ENCODE results near the gene ACTR3. TPM values are rescaled to one million over a fixed set of nuclear protein-coding genes. Genes with fewer than 3 reads are reported as not detected.

Gene ACTR3
- total and polyA plus RNA-seq, 10 of the 15 experiments (the other 5 are each of a cell fraction or from before 2014, with no cell fraction given): 79.1 to 616 (median 471) TPM

GRCh38 chr2:114010001-114010400, 120.1 kb downstream of the ACTR3 start:
- peaks cover 0 to 1% of the 10 kb centered on the region in 2 experiments; a peak in 2 of 4 replicates for H3K27me3 ChIP-seq (replicated peaks in 1 of 2; ENCODE audit: control insufficient read depth in 2 of 2, insufficient read depth in 2 of 2, low read length in 1 of 2)
- RAD21 ChIA-PET (ENCODE audit: unreplicated experiment): no interaction called here
- no peak overlapping the region for H3K27ac ChIP-seq (ENCODE audit: control insufficient read depth, insufficient read depth)
- in situ Hi-C loops (cut with MboI): no loop called here
- TF ChIP-seq IRF4 (IDR thresholded peaks at IDR 0.05; ENCODE audit: low read depth, low read length) (no peak), ASH2L (IDR thresholded peaks at IDR 0.05; ENCODE audit: borderline replicate concordance, low read depth) (no peak), SMAD1 (IDR thresholded peaks at IDR 0.05; ENCODE audit: low read depth, partially characterized antibody) (no peak), FOS (IDR thresholded peaks at IDR 0.05; ENCODE audit: borderline replicate concordance, extremely low read depth, insufficient read length) (no peak)
- WGBS (ENCODE audit: insufficient coverage, insufficient replicate concordance, low lambda C conversion rate, missing lambda C conversion rate): 63% methylated on average over 2 of the region's 2 CpGs
- no peaks in the 10 kb centered on the region for H3K79me2 ChIP-seq (ENCODE audit: control insufficient read depth, insufficient read depth, low read length)
- CTCF ChIA-PET: interaction anchor here (0.6 kb wide), 1 partner anchor 172 kb away, joined by 3 read pairs; no protein-coding TSS in a partner anchor
- DNase-seq (ENCODE audit: low read depth, low spot score) (no peak), ATAC-seq (no peak), FAIRE-seq (no peak)
- no peak overlapping the region for H2AFZ ChIP-seq (ENCODE audit: control insufficient read depth, low read depth, low read length)
- H3K36me3 ChIP-seq (ENCODE audit: control insufficient read depth in 2 of 2, insufficient read depth in 2 of 2, low read length in 1 of 2): no peaks in the 10 kb centered on the region
- intact Hi-C loops (cut with micrococcal nuclease; ENCODE audit: unreplicated experiment): no loop called here
- H4K20me1 ChIP-seq (ENCODE audit: control insufficient read depth, insufficient read depth): no peaks in the 10 kb centered on the region
- peaks cover 4% of the 10 kb centered on the region; the same call in 1 of the 2 replicates for H3K4me1 ChIP-seq (ENCODE audit: control insufficient read depth, insufficient read depth, low read length)
- SMC1A ChIA-PET (ENCODE audit: uncharacterized antibody, unreplicated experiment): interaction anchor here (1.0 kb wide), 1 partner anchor 31 kb away, joined by 3 read pairs; no protein-coding TSS in a partner anchor
- H3K9me3 ChIP-seq (replicated peaks; ENCODE audit: control insufficient read depth, insufficient read depth, low read length): no peaks in the 10 kb centered on the region
- POLR2A ChIA-PET: no interaction called here
- no TSS peak for BruUV-seq (replicated peaks)
- H3K9ac ChIP-seq (ENCODE audit: control insufficient read depth, insufficient read depth, low read length): no peak overlapping the region
- no peak overlapping the region for H3K4me3 ChIP-seq
- no peak overlapping the region for H3K4me2 ChIP-seq (ENCODE audit: control insufficient read depth, insufficient read depth)

- ChIA-PET POLR2A (no interaction called here), SMC1A (ENCODE audit: uncharacterized antibody, unreplicated experiment) (no interaction called here), CTCF (no interaction called here), RAD21 (ENCODE audit: unreplicated experiment) (no interaction called here)
- in situ Hi-C loops (cut with MboI): no loop called here
- 14% methylated on average over 4 of the region's 4 CpGs for WGBS (ENCODE audit: insufficient coverage, insufficient replicate concordance, low lambda C conversion rate, missing lambda C conversion rate)
- H3K79me2 ChIP-seq (ENCODE audit: control insufficient read depth, insufficient read depth, low read length): no peaks in the 10 kb centered on the region
- H3K27me3 ChIP-seq (replicated peaks in 1 of 2; ENCODE audit: control insufficient read depth in 2 of 2, insufficient read depth in 2 of 2, low read length in 1 of 2): peaks cover 0 to 1% of the 10 kb centered on the region in 2 experiments; a peak in 2 of 4 replicates
- H2AFZ ChIP-seq (ENCODE audit: control insufficient read depth, low read depth, low read length): no peak overlapping the region
- no peaks in the 10 kb centered on the region for H3K4me1 ChIP-seq (ENCODE audit: control insufficient read depth, insufficient read depth, low read length)
- FAIRE-seq (no peak), DNase-seq (ENCODE audit: low read depth, low spot score) (no peak), ATAC-seq (no peak; the same call in 2 of the 3 replicates)
- H3K9me3 ChIP-seq (replicated peaks; ENCODE audit: control insufficient read depth, insufficient read depth, low read length): no peaks in the 10 kb centered on the region
- intact Hi-C loops (cut with micrococcal nuclease; ENCODE audit: unreplicated experiment): no loop called here
- H3K4me2 ChIP-seq (ENCODE audit: control insufficient read depth, insufficient read depth): no peak overlapping the region
- BruUV-seq (replicated peaks): no TSS peak
- H3K36me3 ChIP-seq (ENCODE audit: control insufficient read depth in 2 of 2, insufficient read depth in 2 of 2, low read length in 1 of 2): no peaks in the 10 kb centered on the region
- H4K20me1 ChIP-seq (ENCODE audit: control insufficient read depth, insufficient read depth): no peaks in the 10 kb centered on the region
- no peak overlapping the region for H3K4me3 ChIP-seq
- H3K9ac ChIP-seq (ENCODE audit: control insufficient read depth, insufficient read depth, low read length): no peak overlapping the region
- no peak overlapping the region for H3K27ac ChIP-seq (ENCODE audit: control insufficient read depth, insufficient read depth)
- no peak for TF ChIP-seq CEBPB (IDR thresholded peaks at IDR 0.05; ENCODE audit: borderline replicate concordance in 1 of 2, low read depth in 2 of 2, low read length in 2 of 2)
- TF ChIP-seq EP300 (IDR thresholded peaks at IDR 0.05; ENCODE audit: borderline replicate concordance in 1 of 2, control insufficient read depth in 1 of 2, low read depth in 2 of 2, low read length in 2 of 2): no peak
- no peak for TF ChIP-seq SP1 (IDR thresholded peaks at IDR 0.05; ENCODE audit: low read depth, low read length)
- TF ChIP-seq, protein P1, sequence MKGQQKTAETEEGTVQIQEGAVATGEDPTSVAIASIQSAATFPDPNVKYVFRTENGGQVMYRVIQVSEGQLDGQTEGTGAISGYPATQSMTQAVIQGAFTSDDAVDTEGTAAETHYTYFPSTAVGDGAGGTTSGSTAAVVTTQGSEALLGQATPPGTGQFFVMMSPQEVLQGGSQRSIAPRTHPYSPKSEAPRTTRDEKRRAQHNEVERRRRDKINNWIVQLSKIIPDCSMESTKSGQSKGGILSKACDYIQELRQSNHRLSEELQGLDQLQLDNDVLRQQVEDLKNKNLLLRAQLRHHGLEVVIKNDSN (IDR thresholded peaks at IDR 0.05; ENCODE audit: borderline replicate concordance, extremely low read length, insufficient read depth, low read depth, low read length): no peak
- TF ChIP-seq GABPA (IDR thresholded peaks at IDR 0.05; ENCODE audit: low read depth): no peak
- no peak for TF ChIP-seq POU2F2 (IDR thresholded peaks at IDR 0.05; ENCODE audit: borderline replicate concordance, low read depth, low read length)
- TF ChIP-seq JUNB (IDR thresholded peaks at IDR 0.05): no peak
- TF ChIP-seq SMARCA5 (IDR thresholded peaks at IDR 0.05): no peak
- TF ChIP-seq RELB (IDR thresholded peaks at IDR 0.05; ENCODE audit: low read depth): no peak
- TF ChIP-seq YBX1 (IDR thresholded peaks at IDR 0.05): no peak
Measured at GRCh38 chr2:114011713-114012112, 121.8 kb downstream of the ACTR3 start.
